DLD1 (cell line): ENCODE results near the gene NELL1.
"Not testable (repeated sequence)": the region's sequence is repeated elsewhere in the genome, so short reads cannot be mapped to it uniquely, and the experiment has no call there.

Experiments
- in situ Hi-C: cut with HindIII; loops from 2 replicates; pipeline ENCODE4 v1.10.0; 2017; ENCODE audit warnings: low sequenced_read_pairs

Gene NELL1

DNA sequence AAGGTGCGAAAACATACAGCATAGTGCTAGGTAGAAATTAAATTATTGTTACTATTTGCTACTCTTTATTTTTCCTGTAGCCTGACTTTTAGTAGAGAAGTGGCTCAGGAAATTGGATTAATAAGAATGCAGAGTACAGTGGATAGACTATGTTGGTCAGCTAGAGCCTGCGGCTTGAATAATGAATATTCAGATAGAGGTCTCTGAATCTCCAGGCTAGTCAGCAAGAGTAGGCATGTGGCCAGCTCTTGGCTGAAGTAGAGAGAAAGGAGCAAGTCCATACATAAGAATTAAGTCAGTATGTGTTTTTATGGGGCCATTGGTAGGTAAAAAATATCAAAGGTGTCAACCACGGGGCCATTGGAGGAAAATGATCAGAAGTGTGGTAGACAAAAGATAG lies 413.5 kb downstream of the NELL1 start:
- in situ Hi-C loops: no loop called here

GRCh38 chr11:21088930-21089329 lies 419.5 kb downstream of the NELL1 start:
- in situ Hi-C loops: no loop called here

DNA sequence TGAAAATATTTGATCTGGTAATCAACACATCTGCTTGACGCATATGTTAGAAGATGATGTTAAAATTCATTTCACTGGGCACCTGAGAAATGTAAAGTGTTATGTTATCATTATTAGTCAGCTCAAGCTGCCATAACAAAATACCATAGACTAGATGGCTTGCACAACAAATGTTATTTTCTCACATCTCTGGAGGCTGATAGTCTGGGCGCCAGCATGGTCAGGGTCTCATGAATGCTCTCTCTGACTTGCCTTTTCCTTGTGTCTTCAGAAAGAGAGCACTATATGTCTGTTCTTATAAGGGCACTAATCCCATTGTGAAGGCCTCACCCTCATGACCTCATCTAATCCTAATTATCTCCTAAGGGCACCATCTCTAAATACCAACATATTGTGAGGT lies 435.3 kb downstream of the NELL1 start:
- in situ Hi-C loops: no loop called here

- in situ Hi-C loops: no loop called here
These were observed 436.0 kb downstream of the NELL1 start for GRCh38 chr11:21105196-21105917.

DNA sequence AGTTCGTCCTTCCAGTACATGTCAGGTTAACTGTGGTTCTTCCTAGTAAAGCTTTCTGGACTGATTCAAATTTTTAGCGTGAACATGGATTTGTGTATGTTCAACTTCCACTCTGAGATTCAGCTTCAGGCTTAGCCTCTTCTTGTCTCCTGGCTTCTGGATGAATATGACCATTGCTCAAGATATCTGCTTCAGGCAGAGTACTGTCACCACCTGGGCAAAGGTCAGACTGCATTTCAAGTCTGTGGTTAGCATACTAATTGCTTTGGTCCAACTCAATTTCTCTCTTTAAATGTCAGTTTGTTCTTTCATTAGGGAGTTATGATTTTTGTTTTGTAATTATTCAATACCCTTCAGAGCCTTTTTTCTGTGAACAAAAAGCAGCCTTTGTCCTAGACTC lies 440.0 kb downstream of the NELL1 start:
- in situ Hi-C loops: no loop called here

DNA sequence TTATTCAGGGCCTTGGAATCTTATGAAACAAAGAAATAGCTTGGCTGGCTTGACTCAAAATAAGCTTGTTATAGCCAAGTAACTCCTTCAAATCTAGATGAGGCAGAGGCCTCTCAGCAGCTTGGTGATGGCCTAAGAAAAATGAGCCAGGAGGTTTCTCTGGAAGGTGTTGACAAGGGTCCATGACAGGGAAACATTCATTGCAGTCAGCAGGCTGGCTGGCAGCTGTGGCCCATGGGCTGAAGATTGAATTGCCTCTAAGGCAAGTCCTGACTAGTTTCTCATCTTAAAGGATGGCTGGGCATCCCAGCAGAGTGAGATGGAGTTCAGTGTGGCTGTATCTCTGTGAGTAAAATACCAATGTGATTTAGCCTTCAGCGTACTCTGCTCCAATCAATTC lies 441.0 kb downstream of the NELL1 start:
- in situ Hi-C loops: no loop called here

DNA sequence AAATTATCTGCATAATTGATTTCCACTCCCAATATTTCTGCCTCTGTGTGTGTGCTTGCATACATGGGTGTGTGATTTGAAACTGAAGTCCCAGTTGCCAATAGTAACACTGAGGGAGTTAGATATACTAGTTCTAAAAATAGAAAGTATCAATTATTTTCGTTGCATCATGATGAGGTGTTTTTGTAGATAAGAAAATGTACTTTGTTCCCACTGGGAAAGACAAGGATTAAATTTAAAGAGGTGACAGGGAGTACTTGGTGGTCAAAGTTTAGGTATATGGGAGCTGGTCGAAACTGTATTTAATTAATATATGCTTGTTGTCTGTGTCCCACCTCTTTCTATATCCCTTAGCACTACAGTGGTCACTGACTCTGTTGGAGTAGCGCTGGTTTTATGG lies 444.5 kb downstream of the NELL1 start:
- in situ Hi-C loops: no loop called here

DNA sequence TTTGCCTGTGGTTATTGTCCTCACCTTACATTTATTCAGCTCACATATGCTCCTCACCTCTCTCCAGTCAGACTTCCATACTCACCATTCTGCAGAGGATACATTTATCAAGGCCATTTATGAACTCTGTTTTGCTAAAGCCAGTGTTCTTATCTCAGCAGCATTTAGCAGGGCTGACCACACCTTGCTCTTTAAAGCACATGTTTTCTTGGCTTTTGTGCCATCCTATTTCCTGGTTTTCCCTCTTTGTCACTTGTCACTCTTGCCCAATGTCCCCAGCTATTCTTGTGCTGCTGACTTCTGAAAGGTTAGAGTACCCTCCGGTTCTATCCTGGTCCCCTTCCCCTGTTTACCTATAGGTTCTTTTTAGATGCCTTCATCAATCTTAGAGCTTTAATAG lies 446.6 kb downstream of the NELL1 start:
- in situ Hi-C loops: no loop called here

GRCh38 chr11:21119411-21119810 lies 450.0 kb downstream of the NELL1 start:
- in situ Hi-C loops: no loop called here

DNA sequence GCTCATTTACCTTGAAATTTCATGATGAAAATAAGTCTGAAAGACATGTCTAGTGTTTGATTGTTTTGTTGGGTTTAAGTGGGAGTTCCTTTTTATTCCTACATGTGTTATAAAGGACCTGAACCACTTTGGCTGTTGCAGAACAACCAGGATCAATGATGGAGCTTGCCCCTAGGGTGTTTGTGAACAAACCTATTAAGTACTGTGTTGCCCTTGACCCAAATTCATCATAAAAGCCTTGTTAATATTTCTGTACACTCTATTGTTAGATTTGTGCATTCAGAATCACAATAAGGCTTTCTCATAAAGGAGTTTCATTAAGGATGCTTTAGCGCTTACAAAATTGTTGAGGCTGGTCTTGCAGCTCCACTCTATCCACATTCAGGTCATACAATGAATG lies 452.6 kb downstream of the NELL1 start:
- in situ Hi-C loops: no loop called here

GRCh38 chr11:21122523-21122922 lies 453.1 kb downstream of the NELL1 start:
- in situ Hi-C loops: no loop called here

GRCh38 chr11:21132146-21132720 lies 462.8 kb downstream of the NELL1 start:
- in situ Hi-C loops: no loop called here

- in situ Hi-C loops: no loop called here
These were observed 463.9 kb downstream of the NELL1 start for GRCh38 chr11:21133244-21133643.

- in situ Hi-C loops: no loop called here
These were observed 464.3 kb downstream of the NELL1 start for GRCh38 chr11:21133722-21134121.

- in situ Hi-C loops: no loop called here
These were observed 468.4 kb downstream of the NELL1 start for GRCh38 chr11:21137803-21138202.

DNA sequence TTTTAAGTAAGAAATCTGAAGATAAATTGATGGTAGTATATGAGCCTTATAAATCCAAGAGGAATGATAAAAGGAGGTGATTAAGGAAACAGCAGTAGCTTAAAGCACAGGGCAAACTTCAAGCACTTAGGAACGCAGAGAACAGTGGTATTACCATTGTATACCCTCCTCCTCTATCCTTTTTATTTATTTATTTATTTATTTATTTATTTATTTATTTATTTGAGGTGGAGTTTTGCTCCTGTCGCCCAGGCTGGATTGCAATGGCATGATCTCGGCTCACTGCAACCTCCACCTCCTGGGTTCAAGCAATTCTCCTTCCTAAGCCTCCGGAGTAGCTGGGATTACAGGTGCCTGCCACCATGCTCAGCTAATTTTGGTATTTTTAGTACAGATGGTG lies 472.2 kb downstream of the NELL1 start:
- in situ Hi-C loops: not testable (repeated sequence)

DNA sequence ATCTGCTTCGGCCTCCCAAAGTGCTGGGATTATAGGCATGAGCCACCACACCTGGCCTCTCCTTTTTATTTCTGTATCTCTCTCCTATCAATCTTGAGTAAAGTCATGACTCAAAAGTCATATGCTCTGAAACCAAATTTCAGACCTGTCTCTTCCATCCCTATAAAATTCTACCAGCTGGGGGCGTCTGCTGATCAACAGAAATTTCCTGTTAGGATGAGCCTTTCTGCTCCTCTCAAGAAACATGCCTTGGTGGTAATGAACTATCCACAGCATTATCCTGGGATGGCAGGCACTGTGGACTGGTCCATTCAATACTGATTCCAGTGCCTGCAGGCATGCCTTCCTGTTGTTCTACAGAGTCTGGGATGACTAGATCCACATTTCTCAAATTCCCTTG lies 472.6 kb downstream of the NELL1 start:
- in situ Hi-C loops: no loop called here

DNA sequence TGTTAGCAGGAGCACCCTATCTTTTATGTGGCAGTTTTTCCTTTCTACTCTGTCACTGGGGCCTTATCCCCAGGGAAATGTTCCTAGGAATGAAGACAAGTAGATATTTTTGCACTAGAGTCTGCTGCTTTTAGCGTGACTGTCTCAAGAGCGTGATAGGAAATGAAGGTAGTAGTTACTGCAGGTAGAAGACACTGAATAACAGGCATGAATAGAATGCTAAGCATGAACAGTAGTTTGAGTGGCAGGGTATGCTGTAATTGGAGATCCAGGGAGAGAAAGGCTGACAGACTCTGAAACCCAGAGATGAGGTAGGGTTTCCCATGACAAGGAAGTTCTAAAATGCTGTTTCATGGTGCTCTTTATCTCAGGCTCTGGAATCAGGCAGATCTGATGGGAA lies 475.1 kb downstream of the NELL1 start:
- in situ Hi-C loops: no loop called here

GRCh38 chr11:21148376-21148775 lies 479.0 kb downstream of the NELL1 start:
- in situ Hi-C loops: no loop called here

GRCh38 chr11:21160140-21160539 lies 490.8 kb downstream of the NELL1 start:
- in situ Hi-C loops: no loop called here

DNA sequence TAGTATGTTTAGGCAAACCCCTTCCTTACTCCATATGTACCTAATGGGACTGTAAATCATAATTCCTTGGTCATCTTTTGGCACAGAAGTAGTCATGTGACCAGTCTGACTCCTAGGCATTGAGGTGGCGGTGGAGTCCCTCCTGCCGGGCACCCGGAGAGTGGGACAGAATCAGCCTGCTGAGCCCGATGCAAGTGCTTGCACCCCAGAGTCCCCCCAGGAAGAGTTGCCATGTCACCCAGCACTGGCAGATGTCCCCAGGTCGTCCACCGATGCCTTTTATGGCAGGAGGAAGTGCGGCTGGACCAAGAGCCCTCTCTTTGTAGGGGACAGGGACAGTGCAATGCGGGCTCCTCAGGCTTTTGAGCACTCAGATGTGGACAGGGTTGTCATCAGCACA lies 500.3 kb downstream of the NELL1 start:
- in situ Hi-C loops: no loop called here

GRCh38 chr11:21173476-21173875 lies 504.1 kb downstream of the NELL1 start:
- in situ Hi-C loops: no loop called here

DNA sequence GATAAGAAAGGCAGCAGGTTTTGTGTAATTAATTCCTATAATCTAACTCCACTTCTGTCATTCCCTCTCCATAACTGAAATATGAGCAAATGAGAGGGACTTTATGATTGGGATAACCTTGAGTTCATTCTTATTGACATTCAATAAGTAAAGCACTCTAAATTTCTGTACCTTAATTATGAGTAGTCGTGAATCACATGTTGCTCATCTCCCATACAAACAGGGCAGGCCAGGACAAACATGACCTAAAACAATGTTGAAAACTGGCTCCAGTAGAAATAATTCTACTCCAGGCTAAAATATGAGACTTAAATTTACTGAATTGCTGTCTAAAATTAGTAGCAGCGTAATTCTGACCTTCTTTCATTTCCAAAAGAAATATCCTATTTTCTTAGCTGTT lies 505.4 kb downstream of the NELL1 start:
- in situ Hi-C loops: no loop called here
